GM21786 (cell line): ENCODE results near the gene EHD2.
"Not testable (repeated sequence)": the region's sequence is repeated elsewhere in the genome, so short reads cannot be mapped to it uniquely, and the experiment has no call there.

Experiments
- ATAC-seq: cut with Tn5 transposase; IDR thresholded peaks from one replicate; pipeline ENCODE4 v1.9.1; 2021; ENCODE audit not compliant: unreplicated experiment

The EHD2 gene, protein sequence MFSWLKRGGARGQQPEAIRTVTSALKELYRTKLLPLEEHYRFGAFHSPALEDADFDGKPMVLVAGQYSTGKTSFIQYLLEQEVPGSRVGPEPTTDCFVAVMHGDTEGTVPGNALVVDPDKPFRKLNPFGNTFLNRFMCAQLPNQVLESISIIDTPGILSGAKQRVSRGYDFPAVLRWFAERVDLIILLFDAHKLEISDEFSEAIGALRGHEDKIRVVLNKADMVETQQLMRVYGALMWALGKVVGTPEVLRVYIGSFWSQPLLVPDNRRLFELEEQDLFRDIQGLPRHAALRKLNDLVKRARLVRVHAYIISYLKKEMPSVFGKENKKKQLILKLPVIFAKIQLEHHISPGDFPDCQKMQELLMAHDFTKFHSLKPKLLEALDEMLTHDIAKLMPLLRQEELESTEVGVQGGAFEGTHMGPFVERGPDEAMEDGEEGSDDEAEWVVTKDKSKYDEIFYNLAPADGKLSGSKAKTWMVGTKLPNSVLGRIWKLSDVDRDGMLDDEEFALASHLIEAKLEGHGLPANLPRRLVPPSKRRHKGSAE

DNA sequence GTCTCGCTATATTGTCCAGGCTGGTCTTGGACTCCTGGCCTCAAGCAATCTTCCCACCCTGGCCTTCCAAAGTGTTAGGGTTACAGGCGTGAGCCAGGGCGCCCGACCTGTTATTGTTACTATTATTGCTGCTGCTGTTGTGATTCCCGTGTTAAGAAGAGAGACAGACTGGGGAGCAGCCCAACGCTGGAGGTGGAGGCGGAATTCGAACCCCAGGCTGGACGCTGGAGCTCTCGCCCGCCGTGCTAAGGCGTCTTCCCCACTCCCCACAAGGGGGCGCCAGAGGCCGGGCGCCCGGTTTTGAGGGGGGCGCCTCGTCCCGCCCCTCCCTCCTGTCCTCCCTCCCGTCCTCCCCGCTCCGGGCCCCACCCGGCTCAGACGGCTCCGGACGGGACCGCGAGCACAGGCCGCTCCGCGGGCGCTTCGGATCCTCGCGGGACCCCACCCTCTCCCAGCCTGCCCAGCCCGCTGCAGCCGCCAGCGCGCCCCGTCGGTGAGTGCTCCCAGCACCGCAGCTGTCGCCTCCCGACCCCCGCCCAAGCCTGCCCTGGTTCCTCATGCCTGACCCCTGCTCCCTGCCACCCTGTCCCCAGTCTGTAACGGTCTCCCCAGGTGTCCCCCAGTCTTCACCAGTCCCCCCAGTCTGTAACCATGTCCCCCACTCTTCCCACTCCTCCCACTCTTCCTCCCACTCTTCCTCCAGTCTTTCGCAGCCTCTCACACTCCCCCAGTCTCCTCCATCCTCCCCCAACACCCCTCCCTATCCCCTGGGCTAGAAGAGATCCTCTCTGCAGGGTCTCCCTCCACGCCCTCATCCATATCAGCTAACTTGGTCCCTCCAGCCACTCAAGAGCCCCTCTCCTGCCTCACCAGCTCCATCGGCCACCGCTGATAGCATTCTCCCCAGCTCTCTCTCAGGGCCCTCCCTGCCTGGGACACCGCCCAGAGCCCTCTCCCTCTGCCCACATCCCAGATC lies at the start of gene EHD2:
Gene EHD2 (plus strand): TSS at position 377 of the 976 bp plus-strand sequence. CDS start 3,191 bp downstream, outside the sequence.
- ATAC-seq = no peak

DNA sequence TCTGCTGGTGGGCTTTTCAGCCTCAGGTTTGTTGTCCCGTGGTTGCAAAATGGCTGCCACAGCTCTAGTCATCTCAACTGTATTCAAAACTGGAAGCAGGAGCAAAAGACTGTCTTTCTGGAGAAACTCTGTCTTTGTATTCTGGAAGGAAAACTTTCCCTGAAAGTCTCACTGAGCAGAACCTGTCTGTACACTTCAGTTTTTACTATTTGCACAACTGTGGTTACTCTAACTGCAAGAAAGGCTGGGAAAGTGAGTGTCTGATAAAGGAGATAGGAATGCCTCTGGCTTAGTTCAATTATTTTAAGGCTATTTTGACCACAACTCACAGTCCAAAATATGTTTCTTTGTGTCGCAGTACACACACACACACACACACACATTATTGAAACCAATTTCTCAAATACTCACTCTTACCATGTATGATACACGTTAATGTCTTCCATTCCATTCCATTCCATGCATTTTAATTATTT lies 49.7 kb upstream of the EHD2 start:
- no peak for ATAC-seq

- ATAC-seq = no peak
These were observed 49.1 kb upstream of the EHD2 start for GRCh38 chr19:47663911-47664771.

GRCh38 chr19:47668556-47668955 lies 44.7 kb upstream of the EHD2 start:
- not testable (repeated sequence) for ATAC-seq

GRCh38 chr19:47670736-47671135 lies 42.5 kb upstream of the EHD2 start:
- no peak for ATAC-seq

GRCh38 chr19:47671499-47671898 lies 41.7 kb upstream of the EHD2 start:
- no peak for ATAC-seq

GRCh38 chr19:47673426-47673825 lies 39.8 kb upstream of the EHD2 start:
- no peak for ATAC-seq

GRCh38 chr19:47674548-47674947 lies 38.7 kb upstream of the EHD2 start:
- no peak for ATAC-seq

- ATAC-seq = no peak
These were observed 38.0 kb upstream of the EHD2 start for GRCh38 chr19:47675271-47675670.

- ATAC-seq = no peak
These were observed 37.4 kb upstream of the EHD2 start for GRCh38 chr19:47675859-47676258.

DNA sequence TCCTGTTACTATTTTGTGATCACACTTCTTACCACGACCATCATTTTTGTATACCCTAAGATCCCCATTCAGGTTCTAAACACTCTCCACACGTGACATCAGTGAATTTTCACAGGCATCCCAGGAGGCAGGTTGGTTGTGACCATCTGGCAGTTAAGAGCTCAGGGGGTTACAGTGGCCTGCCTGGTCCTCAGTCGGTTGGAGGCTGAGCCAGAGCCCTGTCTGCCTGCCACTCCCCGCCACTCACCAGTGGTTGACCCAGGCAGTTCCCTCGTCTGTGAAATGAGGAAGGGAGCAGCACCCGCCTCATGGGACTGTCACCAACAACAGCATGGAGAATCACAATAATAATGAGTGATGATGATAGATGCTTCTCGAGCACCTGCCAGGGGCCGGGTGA lies 36.4 kb upstream of the EHD2 start:
- no peak for ATAC-seq

- no peak for ATAC-seq
These were observed 33.8 kb upstream of the EHD2 start for GRCh38 chr19:47679251-47679900.

GRCh38 chr19:47679922-47680857 lies 33.0 kb upstream of the EHD2 start:
- no peak for ATAC-seq

DNA sequence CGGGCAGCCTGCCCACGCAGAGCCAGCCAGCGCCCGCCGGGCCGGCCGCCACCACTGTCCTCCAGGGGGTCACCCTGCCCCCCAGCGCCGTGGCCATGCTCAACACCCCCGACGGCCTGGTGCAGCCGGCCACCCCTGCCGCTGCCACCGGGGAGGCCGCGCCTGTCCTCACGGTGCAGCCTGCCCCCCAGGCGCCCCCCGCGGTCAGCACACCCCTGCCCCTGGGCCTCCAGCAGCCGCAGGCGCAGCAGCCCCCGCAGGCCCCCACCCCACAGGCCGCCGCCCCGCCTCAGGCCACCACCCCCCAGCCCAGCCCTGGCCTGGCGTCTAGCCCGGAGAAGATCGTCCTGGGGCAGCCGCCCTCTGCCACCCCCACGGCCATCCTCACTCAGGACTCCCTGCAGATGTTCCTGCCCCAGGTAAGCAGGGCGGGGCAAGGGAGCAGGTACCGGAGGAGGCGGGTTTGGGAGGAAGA lies 32.3 kb upstream of the EHD2 start:
- ATAC-seq = no peak

- ATAC-seq = no peak
These were observed 31.8 kb upstream of the EHD2 start for GRCh38 chr19:47681388-47681787.

GRCh38 chr19:47681936-47682335 lies 31.3 kb upstream of the EHD2 start:
- ATAC-seq = no peak

DNA sequence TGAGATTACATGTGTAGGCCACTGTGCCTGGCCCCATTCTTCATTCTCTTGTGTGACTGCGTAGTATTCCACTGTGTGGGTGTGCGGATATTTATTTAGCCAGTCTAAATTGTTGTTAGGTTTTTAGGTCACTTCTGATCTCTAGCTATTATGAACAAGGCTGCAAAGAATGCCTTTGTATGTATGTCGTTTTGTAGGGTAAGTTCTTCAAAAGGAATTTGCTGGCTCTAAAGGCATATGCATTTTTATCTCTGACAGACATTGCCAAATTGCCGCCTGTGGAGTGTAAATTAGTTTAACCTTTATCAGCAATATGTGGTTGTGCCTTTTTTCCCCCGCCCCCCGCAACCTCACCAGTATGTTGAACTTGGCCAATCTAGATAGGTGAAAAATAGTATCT lies 30.3 kb upstream of the EHD2 start:
- no peak for ATAC-seq

GRCh38 chr19:47686679-47687450 lies 26.4 kb upstream of the EHD2 start:
- ATAC-seq = no peak
